AML-193 (cell line): ENCODE measurements around the gene L3MBTL2.
"Not testable (repeated sequence)": the region's sequence is repeated elsewhere in the genome, so short reads cannot be mapped to it uniquely, and the experiment has no call there.

Source experiments
- DNase-seq, 2 experiments: peaks; one replicate each; lab custom pipeline; 2025; lab: John Stamatoyannopoulos, UW

Gene L3MBTL2

GRCh38 chr22:41204992-41205900, at the start of gene L3MBTL2:
Gene L3MBTL2, plus strand, starts transcription at chr22:41205312. Its CDS starts 51 bp downstream, at chr22:41205363.
- DNase-seq = peak; percentile 93

- DNase-seq = no peak
These were observed 48.0 kb upstream of the L3MBTL2 start for GRCh38 chr22:41157083-41157482.

- no peak for DNase-seq
These were observed 36.0 kb upstream of the L3MBTL2 start for GRCh38 chr22:41169157-41169556.

GRCh38 chr22:41171996-41172395, 33.1 kb upstream of the L3MBTL2 start:
- no peak for DNase-seq

- DNase-seq = no peak
These were observed 29.6 kb upstream of the L3MBTL2 start for GRCh38 chr22:41175546-41175945.

GRCh38 chr22:41177040-41177621, 28.0 kb upstream of the L3MBTL2 start:
- no peak for DNase-seq

GRCh38 chr22:41177622-41178424, 27.3 kb upstream of the L3MBTL2 start:
- DNase-seq = no peak

- DNase-seq = no peak
These were observed 26.6 kb upstream of the L3MBTL2 start for GRCh38 chr22:41178425-41178975.

GRCh38 chr22:41180362-41180761, 24.8 kb upstream of the L3MBTL2 start:
- not testable (repeated sequence) for DNase-seq

- no peak for DNase-seq
These were observed 24.2 kb upstream of the L3MBTL2 start for GRCh38 chr22:41180926-41181325.

- DNase-seq = peak; percentile 35 to 47
These were observed 23.5 kb upstream of the L3MBTL2 start for GRCh38 chr22:41181349-41182241.

GRCh38 chr22:41184679-41185078, 20.4 kb upstream of the L3MBTL2 start:
- DNase-seq = no peak

GRCh38 chr22:41191467-41191866, 13.6 kb upstream of the L3MBTL2 start:
- DNase-seq = no peak

- no peak for DNase-seq
These were observed 11.3 kb upstream of the L3MBTL2 start for GRCh38 chr22:41193829-41194228.

GRCh38 chr22:41197038-41197972, 7.8 kb upstream of the L3MBTL2 start:
- peak; percentile 69 to 70 for DNase-seq

GRCh38 chr22:41198027-41198580, 7.0 kb upstream of the L3MBTL2 start:
- DNase-seq = peak; percentile 17 to 20

- DNase-seq = no peak
These were observed 4.0 kb upstream of the L3MBTL2 start for GRCh38 chr22:41201141-41201540.

GRCh38 chr22:41203118-41203517, 2.0 kb upstream of the L3MBTL2 start:
- DNase-seq = no peak

GRCh38 chr22:41204066-41204465, 1.0 kb upstream of the L3MBTL2 start:
- no peak for DNase-seq

- no peak for DNase-seq
These were observed 1.6 kb downstream of the L3MBTL2 start for GRCh38 chr22:41206719-41207118.
